NCI-H774 (cell line): ENCODE results near the gene DLL3.
A peak's percentile ranks its signal among the peaks of the same experiment; 100 is the strongest.

Source experiments
- DNase-seq: peaks from one replicate; lab custom pipeline; 2025; lab: John Stamatoyannopoulos, UW

Gene DLL3

GRCh38 chr19:39481676-39482075 is 17.1 kb upstream of the DLL3 start:
- no peak for DNase-seq

DNA sequence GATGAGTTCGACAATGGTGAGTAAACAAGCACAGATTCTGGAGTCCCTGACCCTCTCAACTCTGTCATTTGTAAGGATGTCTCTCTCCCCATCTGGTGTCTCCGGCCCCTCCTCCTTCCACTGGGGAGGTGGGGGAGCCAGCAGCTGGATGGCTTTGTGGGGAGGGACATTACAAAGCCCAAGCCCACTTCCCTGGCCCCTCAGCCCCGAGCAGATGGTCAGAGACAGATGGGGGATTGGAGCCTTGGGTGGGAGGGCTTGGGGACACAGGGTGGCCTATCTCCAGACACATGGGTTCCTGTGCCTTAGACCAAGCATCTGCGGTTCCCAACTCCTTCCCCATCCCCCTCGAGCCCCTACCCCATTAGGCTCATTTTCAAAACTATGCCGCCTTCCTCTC is 15.6 kb upstream of the DLL3 start:
- no peak for DNase-seq

DNA sequence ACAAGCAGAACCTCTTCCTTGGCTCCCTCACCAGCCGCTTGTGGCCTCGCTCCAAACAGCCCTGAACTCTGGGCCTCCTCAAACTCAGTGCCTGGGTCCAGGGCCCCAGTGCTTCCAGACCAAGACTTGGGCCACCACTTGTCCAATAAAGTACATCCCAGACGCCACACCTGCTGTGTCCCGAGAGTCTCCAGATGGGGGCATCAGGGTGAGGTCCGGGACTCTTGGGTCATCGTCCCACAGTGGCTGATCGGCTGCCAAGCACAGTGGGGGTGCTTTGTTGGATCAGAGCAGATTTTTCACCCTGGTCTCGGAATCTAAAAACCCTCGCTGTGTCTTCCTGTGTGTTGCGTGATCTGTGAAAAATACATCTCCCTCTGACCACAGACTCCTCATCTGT is 9.0 kb upstream of the DLL3 start:
- no peak for DNase-seq

DNA sequence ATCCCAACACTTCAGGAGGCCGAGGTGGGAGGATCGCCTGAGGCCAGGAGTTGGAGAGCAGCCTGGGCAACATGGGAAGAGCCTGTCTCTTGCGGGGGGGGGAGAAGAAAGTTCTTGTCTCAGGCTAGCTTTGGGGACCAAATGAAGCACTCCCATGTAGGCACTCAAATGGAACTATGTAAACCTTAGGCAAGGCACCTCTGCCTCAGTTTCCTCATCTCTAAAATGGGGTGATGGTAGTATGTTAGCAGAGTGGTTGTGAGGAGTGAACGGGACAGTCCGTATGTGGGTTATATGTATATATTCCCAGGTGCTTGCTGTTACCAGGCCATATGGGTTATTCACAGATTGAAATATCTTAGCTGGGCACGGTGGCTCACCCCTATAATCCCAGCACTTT is 6.5 kb upstream of the DLL3 start:
- DNase-seq, result no peak

GRCh38 chr19:39492788-39493187 is 6.0 kb upstream of the DLL3 start:
- DNase-seq, result no peak

DNA sequence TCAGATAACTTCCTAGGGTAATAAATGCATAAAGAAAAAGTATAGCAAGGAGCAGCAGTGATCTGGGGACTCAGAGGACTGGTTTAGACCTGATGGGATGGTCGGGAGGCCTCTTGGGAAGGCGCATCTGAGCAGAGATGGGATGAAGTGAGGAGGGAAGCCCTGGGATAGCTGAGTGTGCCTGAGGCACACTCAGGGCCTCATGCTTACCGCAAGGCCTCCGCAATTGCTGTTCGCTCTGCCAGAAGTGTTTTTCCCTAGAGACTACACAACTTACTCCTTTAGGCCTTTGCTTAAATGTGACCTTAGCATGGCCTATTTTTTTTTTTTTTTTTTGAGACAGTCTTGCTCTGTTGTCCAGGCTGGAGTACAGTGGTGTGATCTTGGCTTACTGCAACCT is 4.1 kb upstream of the DLL3 start:
- no peak for DNase-seq

DNA sequence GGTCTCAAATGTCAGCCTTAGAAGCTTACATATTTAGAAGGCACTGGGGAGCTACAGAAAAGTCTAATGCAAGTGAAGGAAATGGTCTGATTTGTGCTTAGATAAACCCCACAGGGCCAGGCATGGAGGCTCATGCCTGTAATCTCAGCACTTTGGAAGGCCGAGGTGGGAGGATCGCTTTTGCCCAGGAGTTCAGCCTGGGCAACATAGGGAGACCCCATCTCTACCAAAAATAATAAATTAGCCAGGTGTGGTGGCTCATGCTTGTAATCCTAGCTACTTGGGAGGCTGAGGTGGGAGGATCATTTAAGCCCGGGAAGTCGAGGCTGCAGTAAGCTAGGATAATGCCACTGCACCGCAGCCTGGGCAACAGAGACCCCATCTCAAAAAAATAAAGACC is 2.7 kb upstream of the DLL3 start:
- no peak for DNase-seq

DNA sequence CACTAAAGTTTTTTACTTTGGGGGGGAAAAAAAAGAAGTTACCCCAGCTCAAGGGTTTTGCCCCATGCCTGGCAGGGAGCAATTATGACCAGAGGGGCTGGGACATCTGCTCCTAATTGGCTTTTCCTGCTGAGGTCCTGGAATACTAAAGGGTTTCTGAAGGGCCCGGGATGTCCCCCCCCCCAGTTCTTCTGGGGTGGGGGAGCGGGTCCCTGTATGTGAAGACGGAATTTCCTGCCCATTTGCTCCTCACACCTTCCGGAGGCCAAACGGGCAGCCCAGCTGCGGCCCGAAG is 1.1 kb upstream of the DLL3 start:
- no peak for DNase-seq

DNA sequence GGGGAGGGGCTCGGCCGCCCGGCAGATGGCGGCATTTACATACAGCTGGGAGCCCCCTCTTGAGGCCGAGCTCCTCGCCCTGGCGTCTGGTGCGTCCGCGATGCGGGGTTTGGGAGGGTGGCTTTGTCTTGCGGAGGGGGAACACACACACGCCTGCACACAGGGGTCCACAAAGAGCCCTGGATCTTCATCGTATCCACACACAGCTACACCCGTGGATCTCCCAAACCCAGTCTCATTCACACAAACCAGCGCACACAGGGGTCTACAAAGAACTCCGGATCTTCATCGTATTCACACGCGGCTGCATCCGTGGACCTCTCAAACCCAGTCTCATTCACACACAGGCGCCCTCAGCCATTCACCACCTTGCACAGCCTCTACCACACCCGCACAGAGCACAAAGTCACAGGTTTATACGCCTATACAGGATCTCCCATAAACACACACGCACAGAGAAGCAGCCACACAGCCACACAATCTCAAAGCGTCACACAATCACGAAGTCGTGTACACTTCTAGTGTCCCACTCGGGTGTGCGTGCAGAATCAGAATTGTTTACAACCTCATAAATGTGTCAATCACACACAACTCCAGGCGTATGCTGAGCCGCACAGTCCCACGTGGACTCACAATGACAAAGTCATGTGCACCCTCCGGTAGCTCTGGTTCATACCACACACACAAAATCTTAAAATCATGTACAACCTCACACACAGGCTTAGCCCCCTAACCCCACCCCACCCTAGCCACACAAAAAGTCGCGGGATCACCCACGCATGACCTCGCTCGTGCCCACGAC is 550 bp upstream of the DLL3 start:
- DNase-seq, result peak; percentile 86

- DNase-seq, result no peak
These were observed 1.2 kb downstream of the DLL3 start for GRCh38 chr19:39499932-39500331.

- DNase-seq, result no peak
These were observed 1.8 kb downstream of the DLL3 start for GRCh38 chr19:39500543-39500942.

DNA sequence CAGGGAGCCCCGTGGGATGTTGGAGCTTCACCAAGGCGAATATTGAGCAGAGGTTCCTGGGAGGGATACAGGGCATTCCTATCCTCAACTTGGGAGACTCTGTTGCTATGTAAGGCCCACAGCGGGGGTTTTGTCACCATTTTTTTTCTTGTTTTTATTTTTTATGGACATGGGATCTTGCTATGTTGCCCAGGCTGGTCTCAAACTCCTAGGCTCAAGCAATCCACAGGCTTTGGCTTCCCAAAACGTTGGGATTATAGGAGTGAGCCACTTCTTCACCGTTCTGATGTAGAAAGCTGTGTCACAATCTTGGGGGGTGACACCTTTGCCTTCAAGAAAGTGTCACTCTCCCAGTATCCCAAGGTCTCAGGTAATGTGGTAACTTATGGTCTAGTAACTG is 2.6 kb downstream of the DLL3 start:
- DNase-seq, result no peak

DNA sequence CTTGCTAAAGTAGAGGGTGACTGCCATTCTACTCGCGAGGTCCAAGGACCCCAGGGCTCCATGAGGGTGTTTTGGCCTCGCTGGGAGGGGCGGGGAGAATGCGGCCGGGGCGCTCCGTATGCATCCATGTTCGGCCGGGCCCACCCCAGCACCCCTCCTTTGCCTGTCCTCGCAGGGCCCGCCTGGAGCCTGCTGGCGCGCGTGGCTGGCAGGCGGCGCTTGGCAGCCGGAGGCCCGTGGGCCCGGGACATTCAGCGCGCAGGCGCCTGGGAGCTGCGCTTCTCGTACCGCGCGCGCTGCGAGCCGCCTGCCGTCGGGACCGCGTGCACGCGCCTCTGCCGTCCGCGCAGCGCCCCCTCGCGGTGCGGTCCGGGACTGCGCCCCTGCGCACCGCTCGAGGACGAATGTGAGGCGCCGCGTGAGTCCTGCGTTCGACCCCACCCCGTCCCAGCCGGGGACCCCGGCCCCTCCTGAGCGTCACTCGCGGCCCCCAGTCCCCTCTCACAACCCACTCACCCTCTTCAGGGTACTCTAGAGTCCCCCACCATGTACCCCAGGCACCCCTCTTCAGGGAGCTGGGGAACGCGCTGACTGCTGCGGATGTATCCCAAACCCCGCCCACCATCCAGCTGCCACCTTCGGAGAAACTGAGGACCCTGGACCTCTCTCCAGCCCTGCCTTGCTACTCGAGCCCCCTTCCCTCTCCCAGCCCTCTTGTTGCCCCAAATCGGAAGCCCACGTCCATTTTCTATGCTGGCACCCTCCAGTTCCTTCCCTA is 4.1 kb downstream of the DLL3 start:
- DNase-seq, result no peak

DNA sequence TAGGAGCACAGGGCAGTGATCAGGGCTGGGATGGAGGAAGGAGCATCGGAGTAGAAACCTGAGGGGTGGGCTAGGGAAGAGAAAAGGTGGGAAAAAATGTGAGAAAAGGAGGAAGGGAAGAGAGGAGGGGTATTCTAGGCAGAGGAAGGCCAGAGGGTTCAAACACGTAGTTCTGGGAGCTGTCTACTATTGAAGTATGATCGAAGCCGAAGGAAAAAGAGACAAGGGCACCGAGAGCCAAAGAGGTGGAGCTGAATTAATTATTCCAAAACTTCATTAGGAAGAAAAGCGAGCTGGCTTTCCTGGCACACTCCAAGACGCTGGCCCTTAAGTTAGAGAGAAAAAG is 7.8 kb downstream of the DLL3 start:
- DNase-seq, result no peak

GRCh38 chr19:39506944-39507714 is 8.4 kb downstream of the DLL3 start:
- DNase-seq, result peak; percentile 51

DNA sequence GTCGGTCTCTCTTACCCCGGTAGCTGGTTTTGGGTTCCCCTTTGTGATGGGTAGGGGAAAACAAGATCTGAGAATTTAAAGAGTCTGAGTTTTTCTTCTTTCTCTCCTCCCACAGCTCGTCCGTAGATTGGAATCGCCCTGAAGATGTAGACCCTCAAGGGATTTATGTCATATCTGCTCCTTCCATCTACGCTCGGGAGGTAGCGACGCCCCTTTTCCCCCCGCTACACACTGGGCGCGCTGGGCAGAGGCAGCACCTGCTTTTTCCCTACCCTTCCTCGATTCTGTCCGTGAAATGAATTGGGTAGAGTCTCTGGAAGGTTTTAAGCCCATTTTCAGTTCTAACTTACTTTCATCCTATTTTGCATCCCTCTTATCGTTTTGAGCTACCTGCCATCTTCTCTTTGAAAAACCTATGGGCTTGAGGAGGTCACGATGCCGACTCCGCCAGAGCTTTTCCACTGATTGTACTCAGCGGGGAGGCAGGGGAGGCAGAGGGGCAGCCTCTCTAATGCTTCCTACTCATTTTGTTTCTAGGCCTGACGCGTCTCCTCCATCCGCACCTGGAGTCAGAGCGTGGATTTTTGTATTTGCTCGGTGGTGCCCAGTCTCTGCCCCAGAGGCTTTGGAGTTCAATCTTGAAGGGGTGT is 9.1 kb downstream of the DLL3 start:
- no peak for DNase-seq

- no peak for DNase-seq
These were observed 9.9 kb downstream of the DLL3 start for GRCh38 chr19:39508629-39509028.

- no peak for DNase-seq
These were observed 10.5 kb downstream of the DLL3 start for GRCh38 chr19:39509233-39509632.

DNA sequence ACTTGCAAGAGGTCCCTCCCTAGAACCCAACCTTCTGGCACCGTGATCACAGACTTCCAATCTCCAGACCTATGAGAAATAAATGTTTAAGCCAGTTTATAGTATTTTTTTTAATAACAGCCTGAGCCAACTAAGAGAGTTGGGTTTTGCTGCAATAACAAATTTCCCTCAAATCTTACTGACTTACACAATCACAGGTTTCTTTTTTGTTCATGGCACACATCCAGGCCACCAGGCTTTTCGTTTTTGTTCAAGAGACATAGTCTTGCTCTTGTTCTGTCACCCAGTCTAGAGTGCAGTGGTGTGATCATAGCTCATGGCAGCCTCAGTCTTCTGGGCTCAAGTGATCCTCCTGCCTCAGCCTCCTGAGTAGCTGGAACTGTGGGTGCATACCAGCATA is 14.2 kb downstream of the DLL3 start:
- DNase-seq, result no peak

GRCh38 chr19:39514840-39515550 is 16.2 kb downstream of the DLL3 start, which contains the start of gene SELENOV:
Gene SELENOV (plus strand): TSS chr19:39515139. CDS start chr19:39515213, 74 bp downstream.
- DNase-seq, result peak; percentile 9

DNA sequence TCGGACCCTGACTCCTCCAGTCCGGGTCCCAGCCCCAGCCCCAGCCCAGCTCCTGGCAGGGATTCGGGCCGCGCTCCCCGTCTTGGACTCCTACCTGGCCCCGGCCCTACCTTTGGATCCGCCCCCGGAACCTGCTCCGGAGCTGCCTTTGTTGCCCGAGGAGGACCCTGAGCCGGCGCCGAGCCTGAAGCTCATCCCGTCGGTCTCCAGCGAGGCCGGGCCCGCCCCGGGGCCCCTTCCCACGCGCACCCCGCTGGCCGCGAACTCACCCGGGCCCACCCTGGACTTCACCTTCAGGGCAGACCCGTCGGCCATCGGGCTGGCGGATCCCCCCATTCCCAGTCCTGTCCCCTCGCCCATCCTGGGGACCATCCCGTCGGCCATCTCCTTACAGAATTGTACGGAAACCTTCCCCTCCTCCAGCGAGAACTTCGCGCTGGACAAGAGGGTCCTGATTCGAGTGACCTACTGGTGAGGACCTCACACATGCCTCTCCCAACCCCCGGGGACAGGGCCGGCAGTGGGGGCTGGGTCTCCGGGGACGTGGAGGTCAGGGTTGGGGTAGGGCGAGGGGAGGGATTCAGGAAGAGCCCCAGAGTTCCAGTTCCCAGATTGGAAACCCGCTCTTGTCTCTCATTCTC is 16.9 kb downstream of the DLL3 start:
- DNase-seq, result no peak
